ENCODE measurements around the gene RNU1-3. TPM values are rescaled to one million over a fixed set of nuclear protein-coding genes. Genes with fewer than 3 reads are reported as not detected.
"Not testable (repeated sequence)": the region's sequence is repeated elsewhere in the genome, so short reads cannot be mapped to it uniquely, and the experiment has no call there.

RNU1-3 gene
- total and polyA plus RNA-seq, 2 donors (not counting 1 experiment from before 2014, with no cell fraction given) = 3,997 TPM; not detected in 1

DNA sequence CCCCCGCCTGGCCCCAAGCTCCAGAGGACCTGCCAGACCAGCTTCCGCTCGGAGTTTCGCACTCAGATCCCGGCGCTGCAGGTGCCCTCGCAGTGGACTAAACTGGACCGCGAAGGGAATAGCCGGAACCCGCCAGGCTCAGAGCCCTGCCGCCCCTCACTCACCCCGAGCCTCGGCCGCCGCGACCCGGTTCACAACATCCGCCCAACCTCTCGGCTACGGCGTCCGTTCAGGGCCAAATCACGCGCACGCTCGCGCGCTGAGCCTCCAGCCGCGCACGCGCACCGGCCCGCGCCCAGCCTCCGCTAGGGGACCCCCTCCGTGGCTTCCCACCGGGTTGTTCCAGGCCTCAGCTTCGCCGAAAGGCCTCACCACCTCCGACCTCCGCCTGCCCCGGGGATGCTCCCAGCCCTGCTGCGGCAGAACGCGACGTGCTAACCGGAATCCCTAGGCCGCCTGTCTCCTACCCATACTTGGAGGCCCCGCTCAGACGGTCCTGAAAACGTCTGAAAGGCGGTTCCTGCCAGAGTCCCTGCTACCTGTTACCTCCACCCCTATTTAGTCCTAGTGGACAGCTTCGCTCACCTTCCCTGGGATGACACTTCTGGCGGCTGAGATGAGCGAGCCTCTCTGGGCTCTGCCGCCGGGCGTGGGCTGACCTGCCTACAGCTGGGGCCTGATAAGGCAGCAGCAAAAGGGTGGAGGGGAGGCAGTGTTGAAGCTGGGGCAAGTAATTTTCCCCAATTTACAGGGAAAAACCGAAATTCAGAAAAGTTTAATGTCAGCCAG is 22.1 kb downstream of the RNU1-3 start:
- Histone ChIP-seq H3K4me3 (replicated peaks in 1 of 4; ENCODE audit: control extremely low read depth in 1 of 4, insufficient read depth in 1 of 4, low read depth in 3 of 4, low read length in 4 of 4) (peak overlapping the region; percentile 72 to 98 (median 88)), H3K4me2 (ENCODE audit: extremely low read depth, insufficient read depth, low read length) (peak overlapping the region; percentile 100), H3K27ac (ENCODE audit: insufficient read depth, low read length) (peak overlapping the region; percentile 83), H3K79me2 (ENCODE audit: control insufficient read depth, insufficient read depth, low read length) (peaks cover 22% of the 10 kb centered on the region), H2AFZ (ENCODE audit: low read length) (peak overlapping the region; percentile 91), H3K9ac (ENCODE audit: insufficient read depth, low read length) (peak overlapping the region; percentile 94)
- H3K36me3 ChIP-seq (ENCODE audit: control insufficient read depth, insufficient read depth, low read length); H3K27me3 ChIP-seq (ENCODE audit: control insufficient read depth, insufficient read depth, low read length); H3K4me1 ChIP-seq (ENCODE audit: control insufficient read depth, extremely low read depth, insufficient read depth, low read length); H4K20me1 ChIP-seq (ENCODE audit: control insufficient read depth, extremely low read depth, insufficient read depth, low read length); H3K9me3 ChIP-seq (ENCODE audit: control insufficient read depth, insufficient read depth, low read depth, low read length): not testable (repeated sequence)
- TF ChIP-seq, protein P1, sequence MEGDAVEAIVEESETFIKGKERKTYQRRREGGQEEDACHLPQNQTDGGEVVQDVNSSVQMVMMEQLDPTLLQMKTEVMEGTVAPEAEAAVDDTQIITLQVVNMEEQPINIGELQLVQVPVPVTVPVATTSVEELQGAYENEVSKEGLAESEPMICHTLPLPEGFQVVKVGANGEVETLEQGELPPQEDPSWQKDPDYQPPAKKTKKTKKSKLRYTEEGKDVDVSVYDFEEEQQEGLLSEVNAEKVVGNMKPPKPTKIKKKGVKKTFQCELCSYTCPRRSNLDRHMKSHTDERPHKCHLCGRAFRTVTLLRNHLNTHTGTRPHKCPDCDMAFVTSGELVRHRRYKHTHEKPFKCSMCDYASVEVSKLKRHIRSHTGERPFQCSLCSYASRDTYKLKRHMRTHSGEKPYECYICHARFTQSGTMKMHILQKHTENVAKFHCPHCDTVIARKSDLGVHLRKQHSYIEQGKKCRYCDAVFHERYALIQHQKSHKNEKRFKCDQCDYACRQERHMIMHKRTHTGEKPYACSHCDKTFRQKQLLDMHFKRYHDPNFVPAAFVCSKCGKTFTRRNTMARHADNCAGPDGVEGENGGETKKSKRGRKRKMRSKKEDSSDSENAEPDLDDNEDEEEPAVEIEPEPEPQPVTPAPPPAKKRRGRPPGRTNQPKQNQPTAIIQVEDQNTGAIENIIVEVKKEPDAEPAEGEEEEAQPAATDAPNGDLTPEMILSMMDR (conservative IDR thresholded peaks at IDR 0.05 in 1 of 2, IDR thresholded peaks at IDR 0.05 in 1 of 2; ENCODE audit: low read depth in 1 of 2, low read length in 2 of 2) = peak; percentile 43 to 55
- peak; percentile 97 to 98 for DNase-seq (ENCODE audit: low read depth in 2 of 2)

DNA sequence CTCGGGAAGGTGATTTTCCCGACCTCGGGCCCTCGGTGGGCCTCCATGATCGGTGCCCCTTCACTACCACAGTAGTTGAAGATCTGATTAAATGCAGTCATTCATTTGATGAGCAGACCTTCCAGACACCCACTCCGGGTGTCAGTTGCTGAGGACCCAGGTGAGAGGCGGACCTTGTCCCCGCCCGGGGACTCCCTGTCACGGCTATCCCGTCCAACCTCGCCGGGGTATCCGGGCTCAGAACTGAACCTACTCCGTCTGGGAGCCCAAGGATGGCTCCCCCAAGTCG is 22.6 kb downstream of the RNU1-3 start:
- Histone ChIP-seq H3K79me2 (ENCODE audit: control insufficient read depth, insufficient read depth, low read length) (peaks cover 26% of the 10 kb centered on the region), H3K4me3 (replicated peaks in 1 of 4; ENCODE audit: control extremely low read depth in 1 of 4, insufficient read depth in 1 of 4, low read depth in 3 of 4, low read length in 4 of 4) (peak overlapping the region; percentile 72 to 98 (median 88)), H4K20me1 (ENCODE audit: control insufficient read depth, extremely low read depth, insufficient read depth, low read length) (no peaks in the 10 kb centered on the region), H3K4me1 (ENCODE audit: control insufficient read depth, extremely low read depth, insufficient read depth, low read length) (no peaks in the 10 kb centered on the region), H3K9ac (ENCODE audit: insufficient read depth, low read length) (peak overlapping the region; percentile 94), H3K4me2 (ENCODE audit: extremely low read depth, insufficient read depth, low read length) (peak overlapping the region; percentile 100), H2AFZ (ENCODE audit: low read length) (peak overlapping the region; percentile 91), H3K36me3 (ENCODE audit: control insufficient read depth, insufficient read depth, low read length) (no peaks in the 10 kb centered on the region), H3K27ac (ENCODE audit: insufficient read depth, low read length) (peak overlapping the region; percentile 83), H3K9me3 (ENCODE audit: control insufficient read depth, insufficient read depth, low read depth, low read length) (no peaks in the 10 kb centered on the region), H3K27me3 (ENCODE audit: control insufficient read depth, insufficient read depth, low read length) (peaks cover 5% of the 10 kb centered on the region)
- no peak for DNase-seq (ENCODE audit: low read depth in 2 of 2)
- no peak for TF ChIP-seq EZH2 (IDR thresholded peaks at IDR 0.05; ENCODE audit: low read length, missing control alignments)
- TF ChIP-seq, protein P1 (conservative IDR thresholded peaks at IDR 0.05 in 1 of 2, IDR thresholded peaks at IDR 0.05 in 1 of 2; ENCODE audit: low read depth in 1 of 2, low read length in 2 of 2) = no peak

DNA sequence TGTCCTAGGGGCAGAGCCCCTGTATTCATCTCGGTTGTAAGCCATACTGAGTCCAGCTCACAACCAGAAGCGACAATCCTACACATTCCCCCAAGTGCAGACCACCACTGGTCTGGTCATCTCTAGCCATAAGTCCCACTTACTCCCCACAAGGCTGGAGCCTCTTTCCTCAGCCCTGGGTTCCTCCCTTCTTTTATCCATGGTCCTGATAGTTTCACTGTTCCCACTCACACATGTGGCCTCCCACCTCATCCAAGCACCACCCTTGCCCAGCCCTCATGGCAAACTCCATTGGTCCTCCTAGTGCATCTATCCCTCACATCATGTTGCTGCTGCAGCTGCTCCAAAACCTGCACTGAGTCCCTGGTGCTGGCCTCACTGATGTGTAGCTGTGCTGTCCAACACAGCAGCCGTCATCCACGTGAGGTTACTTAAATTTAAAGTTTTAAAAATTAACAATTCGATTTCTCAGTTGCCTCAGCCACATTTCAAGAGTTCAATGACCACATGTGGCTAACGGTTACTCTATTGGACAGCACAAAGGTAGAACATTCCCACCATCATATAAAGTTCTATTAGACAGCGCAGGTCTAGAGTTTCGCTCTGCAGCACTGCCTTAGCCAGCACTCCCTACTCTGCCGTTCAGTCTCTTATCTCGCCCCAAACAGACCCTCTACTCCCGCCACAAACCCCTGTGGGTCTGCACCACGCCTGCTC is 23.1 kb downstream of the RNU1-3 start:
- not testable (repeated sequence) for DNase-seq (ENCODE audit: low read depth in 2 of 2); H3K36me3 ChIP-seq (ENCODE audit: control insufficient read depth, insufficient read depth, low read length); H3K9me3 ChIP-seq (ENCODE audit: control insufficient read depth, insufficient read depth, low read depth, low read length); H3K27me3 ChIP-seq (ENCODE audit: control insufficient read depth, insufficient read depth, low read length); H3K4me1 ChIP-seq (ENCODE audit: control insufficient read depth, extremely low read depth, insufficient read depth, low read length); H4K20me1 ChIP-seq (ENCODE audit: control insufficient read depth, extremely low read depth, insufficient read depth, low read length)
- Histone ChIP-seq H3K4me2 (ENCODE audit: extremely low read depth, insufficient read depth, low read length) (peak overlapping the region; percentile 100), H3K79me2 (ENCODE audit: control insufficient read depth, insufficient read depth, low read length) (peaks cover 26% of the 10 kb centered on the region), H3K4me3 (replicated peaks in 1 of 4; ENCODE audit: control extremely low read depth in 1 of 4, insufficient read depth in 1 of 4, low read depth in 3 of 4, low read length in 4 of 4) (peak overlapping the region; percentile 72 to 98 (median 88)), H3K9ac (ENCODE audit: insufficient read depth, low read length) (peak overlapping the region; percentile 94), H2AFZ (ENCODE audit: low read length) (peak overlapping the region; percentile 91), H3K27ac (ENCODE audit: insufficient read depth, low read length) (peak overlapping the region; percentile 83)

DNA sequence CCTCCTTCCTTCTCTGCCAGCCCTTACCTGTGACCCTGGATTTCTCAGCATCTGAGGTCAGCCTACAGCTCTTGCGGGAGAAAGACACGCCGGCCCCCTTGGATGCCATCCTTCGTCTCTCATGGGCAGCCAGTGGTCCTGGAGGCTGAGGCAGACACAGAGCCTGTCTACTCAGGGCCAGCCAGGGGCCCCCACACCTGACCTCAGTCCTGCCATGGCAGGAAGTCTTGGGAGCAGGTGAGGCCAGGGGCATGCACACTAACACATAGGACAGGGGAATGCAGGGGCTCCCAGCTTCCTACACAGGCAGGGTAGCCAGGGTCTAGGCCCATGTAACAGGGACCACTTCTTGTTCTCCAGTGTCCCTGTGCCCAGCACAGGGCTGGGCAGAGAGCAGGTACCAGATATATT is 23.7 kb downstream of the RNU1-3 start:
- H3K9me3 ChIP-seq (ENCODE audit: control insufficient read depth, insufficient read depth, low read depth, low read length); H4K20me1 ChIP-seq (ENCODE audit: control insufficient read depth, extremely low read depth, insufficient read depth, low read length); H2AFZ ChIP-seq (ENCODE audit: low read length); H3K27me3 ChIP-seq (ENCODE audit: control insufficient read depth, insufficient read depth, low read length); H3K27ac ChIP-seq (ENCODE audit: insufficient read depth, low read length); H3K36me3 ChIP-seq (ENCODE audit: control insufficient read depth, insufficient read depth, low read length); DNase-seq (ENCODE audit: low read depth in 2 of 2); H3K9ac ChIP-seq (ENCODE audit: insufficient read depth, low read length); H3K4me1 ChIP-seq (ENCODE audit: control insufficient read depth, extremely low read depth, insufficient read depth, low read length): not testable (repeated sequence)
- Histone ChIP-seq H3K4me3 (replicated peaks in 1 of 4; ENCODE audit: control extremely low read depth in 1 of 4, insufficient read depth in 1 of 4, low read depth in 3 of 4, low read length in 4 of 4) (peak overlapping the region in 1 of 4 experiments; percentile 72), H3K79me2 (ENCODE audit: control insufficient read depth, insufficient read depth, low read length) (peaks cover 27% of the 10 kb centered on the region), H3K4me2 (ENCODE audit: extremely low read depth, insufficient read depth, low read length) (peak overlapping the region; percentile 52)

DNA sequence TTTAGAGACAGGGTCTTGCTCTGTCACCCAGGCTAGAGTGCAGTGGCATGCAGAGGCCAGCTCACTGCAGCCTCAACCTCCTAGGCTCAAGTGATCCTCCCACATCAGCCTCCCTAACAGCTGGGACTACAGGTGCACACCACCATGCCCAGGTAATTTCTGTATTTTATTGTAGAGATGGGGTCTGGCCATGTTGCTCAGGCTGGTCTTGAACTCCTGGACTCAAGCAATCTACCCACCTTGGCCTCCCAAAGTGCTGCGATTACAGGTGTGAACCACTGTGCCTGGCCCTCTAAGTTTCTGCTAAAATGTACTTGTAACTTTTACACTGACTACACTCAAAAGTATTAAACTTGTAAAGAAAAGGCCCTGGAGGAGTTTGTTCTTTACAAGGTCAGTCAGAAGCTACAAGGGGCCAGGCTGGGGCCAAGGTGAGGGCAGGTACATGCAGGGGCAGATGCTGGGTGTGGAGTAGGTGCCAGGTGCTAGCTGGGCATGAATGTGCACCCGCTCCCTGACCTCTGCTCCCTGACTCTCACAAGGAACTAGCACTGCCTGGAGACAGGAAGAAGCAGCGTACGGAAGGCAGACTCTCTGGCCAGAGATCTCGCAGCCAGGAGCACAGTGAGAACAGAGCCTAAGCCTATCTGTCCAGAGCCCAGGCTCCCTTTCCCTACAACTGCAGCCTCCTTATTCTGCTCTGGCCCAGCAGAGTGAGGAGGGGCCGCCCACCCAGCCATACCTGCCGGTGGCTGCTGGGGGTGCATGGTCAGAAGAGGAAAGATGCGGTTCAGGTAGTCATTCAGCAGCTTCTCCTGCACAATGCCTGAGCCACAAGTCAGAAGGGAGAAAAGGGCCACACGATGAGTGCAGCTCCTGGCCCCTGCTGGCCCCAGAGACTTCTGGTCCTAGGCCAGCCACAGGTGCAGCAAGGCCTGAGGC is 24.5 kb downstream of the RNU1-3 start:
- not testable (repeated sequence) for H4K20me1 ChIP-seq (ENCODE audit: control insufficient read depth, extremely low read depth, insufficient read depth, low read length); H3K27ac ChIP-seq (ENCODE audit: insufficient read depth, low read length); H3K4me2 ChIP-seq (ENCODE audit: extremely low read depth, insufficient read depth, low read length); H3K27me3 ChIP-seq (ENCODE audit: control insufficient read depth, insufficient read depth, low read length); H3K4me1 ChIP-seq (ENCODE audit: control insufficient read depth, extremely low read depth, insufficient read depth, low read length); H2AFZ ChIP-seq (ENCODE audit: low read length); DNase-seq (ENCODE audit: low read depth in 2 of 2); H3K9ac ChIP-seq (ENCODE audit: insufficient read depth, low read length); H3K4me3 ChIP-seq (replicated peaks in 1 of 4; ENCODE audit: control extremely low read depth in 1 of 4, insufficient read depth in 1 of 4, low read depth in 3 of 4, low read length in 4 of 4); H3K36me3 ChIP-seq (ENCODE audit: control insufficient read depth, insufficient read depth, low read length); H3K9me3 ChIP-seq (ENCODE audit: control insufficient read depth, insufficient read depth, low read depth, low read length)
- peaks cover 27% of the 10 kb centered on the region for H3K79me2 ChIP-seq (ENCODE audit: control insufficient read depth, insufficient read depth, low read length)
